GM19043 (cell line): ENCODE measurements around the gene MRGPRX1.
"Not testable (repeated sequence)": the region's sequence is repeated elsewhere in the genome, so short reads cannot be mapped to it uniquely, and the experiment has no call there.

Experiments used
- ATAC-seq: cut with Tn5 transposase; IDR thresholded peaks from one replicate; pipeline ENCODE4 v1.9.1; 2021; ENCODE audit warnings: low read depth; ENCODE audit not compliant: unreplicated experiment

The MRGPRX1 gene

DNA sequence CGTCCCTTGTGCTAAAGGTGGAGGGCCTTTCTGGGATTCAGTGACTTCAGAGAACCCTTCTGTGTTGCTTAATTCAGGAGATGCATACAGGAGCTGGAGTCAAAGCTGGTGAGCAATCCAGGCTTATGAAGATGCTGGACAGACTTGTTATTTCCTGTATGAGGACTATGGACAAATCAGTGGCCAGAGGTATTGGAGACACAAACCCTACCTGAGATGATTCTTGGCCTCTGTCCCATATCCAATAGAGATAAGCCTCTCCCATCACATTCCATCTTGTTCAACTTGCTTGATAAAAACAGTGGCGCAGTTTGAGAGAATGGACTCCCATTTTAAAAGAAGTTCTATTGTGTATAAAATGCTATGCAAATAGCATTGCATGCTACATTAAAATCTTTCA, at the start of gene MRGPRX1:
Gene MRGPRX1 (minus strand): TSS at position 101 of the 400 bp plus-strand sequence. CDS start 4,630 bp downstream, outside the sequence.
- no peak for ATAC-seq

DNA sequence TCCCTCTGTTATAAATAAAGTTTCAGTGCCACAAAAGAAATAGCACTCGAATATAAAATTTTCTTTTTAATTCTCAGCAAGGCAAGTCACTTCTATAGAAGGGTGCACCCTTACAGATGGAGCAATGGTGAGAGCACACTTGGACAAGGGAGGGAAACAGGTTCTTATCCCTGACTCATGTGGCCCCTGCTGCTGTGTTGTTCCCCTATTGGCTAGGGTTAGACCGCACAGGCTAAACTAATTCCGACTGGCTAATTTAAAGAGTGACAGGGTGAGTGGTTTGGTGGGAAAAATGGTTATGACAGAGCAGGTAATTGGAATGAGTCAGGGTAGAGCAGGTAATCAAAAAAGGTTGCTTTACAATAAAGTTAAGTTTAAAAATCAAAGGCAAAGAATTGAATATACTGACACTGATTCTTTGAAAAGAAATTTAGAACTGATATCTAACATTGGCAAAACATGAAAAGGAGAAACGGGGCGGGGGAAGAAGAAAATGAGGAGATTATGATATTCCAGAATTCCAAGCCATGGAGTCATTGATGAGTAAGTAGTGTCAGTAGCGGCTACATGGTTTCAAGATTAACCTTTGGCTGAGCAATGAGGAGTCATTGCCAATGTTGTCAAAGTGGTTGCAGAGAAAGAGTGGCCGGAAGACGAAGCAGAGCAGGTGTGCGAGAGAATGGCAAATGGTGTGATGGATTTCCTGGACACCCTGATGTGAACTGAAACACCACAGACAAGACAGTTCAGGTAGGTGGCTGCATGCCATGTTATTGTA, 48.4 kb upstream of the MRGPRX1 start:
- ATAC-seq, result no peak

DNA sequence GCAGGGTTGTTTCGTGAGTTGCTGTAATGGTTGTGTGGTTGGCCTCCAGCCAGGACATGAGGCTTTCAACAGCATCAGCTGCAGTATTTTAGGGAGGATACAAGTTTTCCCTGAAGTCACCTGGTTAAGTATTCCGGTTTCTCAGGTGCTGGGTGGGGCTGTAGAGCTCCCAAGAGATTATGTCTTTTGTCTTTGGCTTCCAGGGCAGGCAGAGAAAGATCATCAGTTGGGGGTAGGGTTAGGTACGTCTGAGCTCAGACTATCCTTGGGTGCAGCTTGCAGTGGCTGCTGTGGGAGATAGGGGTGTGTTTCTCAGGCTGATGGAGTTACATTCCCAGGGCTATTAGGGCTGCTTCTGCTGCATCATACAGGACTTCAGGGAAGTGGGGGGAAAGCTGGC, 47.5 kb upstream of the MRGPRX1 start:
- no peak for ATAC-seq

DNA sequence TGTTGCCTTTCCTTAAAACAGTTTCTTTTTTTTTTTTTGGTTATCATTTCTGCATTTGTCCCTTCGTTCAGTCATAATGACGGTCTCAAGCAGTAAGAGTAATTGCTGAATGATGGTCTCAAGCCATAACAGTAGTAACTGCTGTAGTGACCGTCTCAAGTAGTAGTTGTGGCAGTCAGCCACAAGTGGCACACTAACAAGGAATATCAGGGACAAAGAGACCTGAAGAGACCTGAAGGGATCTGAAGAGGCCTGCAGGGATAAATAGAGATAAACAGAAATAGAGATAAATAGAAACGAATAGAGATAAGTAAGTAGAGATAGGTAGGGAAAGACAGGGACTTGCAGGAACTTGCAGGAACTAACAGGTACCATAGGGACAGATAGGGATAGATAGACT, 42.7 kb upstream of the MRGPRX1 start:
- ATAC-seq, result no peak

DNA sequence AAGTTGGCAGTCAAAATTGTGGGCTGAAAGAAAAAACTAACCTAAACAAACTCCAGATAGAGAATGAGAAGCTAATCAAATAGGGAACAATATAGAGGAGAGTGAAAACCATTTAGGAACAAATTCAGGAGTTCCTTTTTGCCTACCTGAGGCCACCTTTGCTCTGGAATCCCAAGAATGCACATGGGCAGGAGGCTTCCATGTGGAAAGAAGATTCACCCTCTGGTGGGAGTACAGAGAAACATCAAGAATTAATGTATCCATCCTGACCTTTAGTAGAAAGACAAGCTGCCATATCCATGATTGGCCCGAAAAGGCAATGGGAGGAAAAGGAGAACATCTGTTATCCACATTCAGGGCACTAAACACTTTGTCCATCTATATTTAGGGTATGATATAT, 35.0 kb upstream of the MRGPRX1 start:
- ATAC-seq, result no peak

DNA sequence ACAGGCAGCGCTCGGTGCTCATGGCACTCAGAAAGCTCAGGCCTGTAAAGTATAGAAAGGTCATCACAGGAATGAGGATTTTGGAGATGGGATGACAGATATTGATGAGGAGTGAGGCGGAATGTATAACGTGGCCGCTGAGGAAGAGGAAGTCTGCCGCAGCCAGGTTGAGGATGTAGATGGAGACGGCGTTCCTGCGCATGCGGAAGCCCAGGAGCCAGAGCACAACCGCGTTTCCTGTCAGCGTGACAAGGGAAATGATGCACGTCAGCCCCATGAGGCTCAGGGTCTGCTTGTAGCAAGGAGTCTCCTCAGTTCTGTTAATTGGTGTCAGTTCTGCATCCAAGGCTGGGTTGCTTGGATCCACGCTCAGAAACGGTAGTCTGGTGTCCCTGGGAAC, 33.1 kb upstream of the MRGPRX1 start:
- ATAC-seq, result no peak

DNA sequence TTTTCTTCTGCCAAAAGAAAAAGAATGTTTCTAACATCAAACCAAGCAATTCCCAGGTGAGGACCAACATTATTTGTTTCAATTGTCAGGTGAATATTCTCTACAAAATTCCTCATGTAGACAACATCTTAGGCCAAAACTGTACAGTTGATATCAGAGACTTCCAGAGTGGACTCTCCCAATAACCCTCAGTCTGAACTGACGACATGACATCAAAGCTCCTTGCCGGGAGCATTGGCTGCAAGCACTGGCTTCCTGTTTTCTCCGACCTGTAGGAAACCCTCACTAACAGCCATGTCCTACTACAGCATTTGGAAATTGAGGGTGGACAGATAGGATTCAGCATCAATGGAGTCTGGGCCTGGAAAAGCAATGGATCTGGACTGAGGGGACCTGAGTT, 30.5 kb upstream of the MRGPRX1 start:
- no peak for ATAC-seq

DNA sequence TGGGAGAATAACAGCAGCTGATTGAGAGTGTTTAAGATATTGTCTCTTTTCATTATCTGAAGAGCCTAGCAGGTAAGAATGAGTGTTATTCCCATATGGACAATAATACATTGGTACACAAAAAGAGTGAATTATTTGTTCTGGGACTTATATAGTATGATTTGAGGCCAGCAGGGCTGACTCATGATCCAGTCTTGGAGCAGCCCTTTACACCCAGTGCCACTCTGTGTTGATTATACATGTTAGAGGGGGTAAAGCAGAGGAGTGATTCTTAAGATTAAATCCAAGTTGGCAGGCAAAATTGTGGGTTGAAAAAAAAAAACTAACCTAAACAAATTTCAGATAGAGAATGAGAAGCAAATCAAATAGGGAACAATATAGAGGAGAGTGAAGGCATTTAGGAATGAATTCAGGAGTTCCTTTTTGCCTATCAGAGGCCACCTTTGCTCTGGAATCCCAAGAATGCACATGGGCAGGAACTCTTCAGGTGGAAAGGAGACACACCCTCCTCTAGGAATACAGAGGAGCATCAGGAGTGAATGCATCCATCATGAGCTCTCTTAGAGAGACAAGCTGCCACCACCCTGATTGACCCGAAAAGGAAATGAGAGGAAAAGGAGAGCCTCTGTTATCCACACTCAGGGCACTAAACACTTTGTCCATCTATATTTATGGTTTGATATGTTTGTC, 19.2 kb upstream of the MRGPRX1 start:
- no peak for ATAC-seq

DNA sequence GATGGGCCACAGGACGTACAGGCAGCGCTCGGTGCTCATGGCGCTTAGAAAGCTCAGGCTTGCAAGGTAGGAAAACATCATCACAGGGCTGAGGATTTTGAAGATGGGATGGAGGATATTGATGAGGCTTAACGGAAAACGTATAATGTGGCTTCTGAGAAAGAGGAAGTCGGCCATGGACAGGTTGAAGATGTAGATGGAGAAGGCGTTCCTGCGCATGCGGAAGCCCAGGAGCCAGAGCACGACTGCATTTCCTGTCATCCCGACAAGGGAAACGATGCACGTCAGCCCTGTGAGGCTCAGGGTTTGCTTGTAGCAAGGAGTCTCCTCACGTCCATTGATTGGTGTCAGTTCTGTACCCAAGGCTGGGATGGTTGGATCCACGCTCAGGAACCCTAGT, 17.4 kb upstream of the MRGPRX1 start:
- ATAC-seq, result no peak

DNA sequence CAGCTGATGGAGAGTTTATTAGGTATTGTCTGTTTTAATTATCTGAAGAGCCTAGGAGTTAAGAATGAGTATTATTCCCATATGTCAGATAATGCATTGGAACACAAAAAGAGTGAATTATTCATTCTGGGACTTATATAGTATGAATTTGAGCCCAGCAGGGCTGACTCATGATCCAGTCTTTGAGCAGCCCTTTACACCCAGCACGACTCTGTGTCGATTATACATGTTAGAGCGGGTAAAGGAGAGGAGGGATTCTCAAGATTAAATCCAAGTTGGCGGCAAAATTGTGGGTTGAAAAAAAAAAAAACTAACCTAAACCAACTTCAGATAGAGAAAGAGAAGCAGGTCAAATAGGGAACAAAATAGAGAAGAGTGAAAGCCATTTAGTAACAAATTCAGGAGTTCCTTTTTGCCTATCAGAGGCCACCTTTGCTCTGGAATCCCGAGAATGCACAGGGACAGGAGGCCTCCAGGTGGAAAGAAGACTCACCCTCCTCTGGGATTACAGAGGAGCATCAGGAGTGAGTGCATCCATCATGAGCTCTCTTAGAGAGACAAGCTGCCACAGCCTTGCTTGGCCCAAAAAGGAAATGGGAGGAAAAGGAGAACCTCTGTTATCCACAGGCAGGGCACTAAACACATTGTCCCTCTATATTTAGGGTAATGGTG, 3.1 kb downstream of the MRGPRX1 start:
- ATAC-seq, result no peak

DNA sequence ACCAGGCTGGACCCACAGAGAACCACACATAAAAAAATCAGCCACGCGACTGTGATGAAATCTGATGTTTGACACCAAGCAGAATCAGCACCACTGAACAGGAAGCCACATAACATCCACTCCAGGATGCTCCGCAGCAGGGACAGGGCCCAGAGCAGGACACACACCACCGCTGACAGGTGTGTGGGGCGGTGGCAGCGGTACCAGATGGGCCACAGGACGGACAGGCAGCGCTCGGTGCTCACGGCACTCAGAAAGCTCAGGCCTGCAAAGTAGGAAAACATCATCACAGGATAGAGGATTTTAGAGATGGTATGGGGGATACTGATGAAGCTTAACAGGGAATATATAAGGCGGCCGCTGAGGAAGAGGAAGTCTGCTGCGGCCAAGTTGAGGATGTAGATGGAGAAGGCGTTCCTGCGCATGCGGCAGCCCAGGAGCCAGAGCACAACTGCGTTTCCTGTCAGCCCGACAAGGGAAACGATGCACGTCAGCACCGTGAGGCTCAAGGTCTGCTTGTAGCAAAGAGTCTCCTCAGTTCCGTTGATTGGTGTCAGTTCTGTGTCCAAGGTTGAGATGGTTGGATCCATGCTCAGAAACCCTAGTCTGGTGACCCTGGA, 4.9 kb downstream of the MRGPRX1 start:
- no peak for ATAC-seq

DNA sequence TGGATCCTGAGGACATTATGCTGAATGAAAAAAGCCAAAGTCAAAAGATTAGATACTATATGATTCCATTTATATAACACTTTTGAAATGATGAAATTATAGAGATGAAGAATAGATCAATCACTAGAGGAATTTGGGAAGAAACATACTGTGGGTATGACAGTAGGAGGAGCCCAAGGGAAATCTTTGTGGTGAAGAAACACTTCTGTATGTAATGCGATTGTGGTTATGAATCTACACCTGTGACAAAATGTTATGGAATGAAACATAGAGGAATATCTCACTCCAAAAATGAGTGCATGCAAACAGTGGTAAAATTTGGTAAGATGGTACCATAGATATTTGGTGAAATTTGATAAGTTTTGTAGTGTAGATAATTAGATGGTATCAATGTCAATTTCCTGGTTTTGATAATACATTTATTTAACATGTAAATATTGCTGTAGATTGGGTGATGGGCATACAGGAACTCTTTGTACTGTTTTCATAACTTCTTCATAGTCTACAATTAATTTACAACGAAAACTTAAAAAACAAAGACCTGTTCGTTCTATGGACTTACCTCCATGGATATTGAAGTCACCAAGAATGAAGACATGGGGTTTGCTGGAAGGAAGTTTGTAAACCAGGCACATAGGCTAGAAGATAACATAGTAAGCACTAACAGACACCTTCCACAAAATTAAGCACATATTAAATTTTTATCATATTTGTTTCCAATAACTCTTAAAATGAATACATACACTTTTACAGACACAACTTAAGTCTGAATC, 11.5 kb downstream of the MRGPRX1 start:
- no peak for ATAC-seq

DNA sequence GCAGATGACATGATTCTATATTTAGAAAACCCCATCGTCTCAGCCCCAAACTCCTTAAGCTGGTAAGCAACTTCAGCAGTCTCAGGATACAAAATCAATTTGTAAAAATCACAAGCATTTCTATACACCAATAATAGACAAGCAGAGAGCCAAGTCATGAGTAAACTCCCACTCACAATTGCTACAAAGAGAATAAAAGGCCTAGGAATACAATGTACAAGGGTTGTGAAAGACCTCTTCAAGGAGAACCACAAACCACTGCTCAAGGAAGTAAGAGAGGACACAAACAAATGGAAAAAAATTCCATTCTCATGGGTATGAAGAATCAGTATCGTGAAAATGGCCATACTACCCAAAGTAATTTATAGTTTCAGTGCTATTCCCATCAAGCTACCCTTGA, 13.8 kb downstream of the MRGPRX1 start:
- ATAC-seq, result not testable (repeated sequence)

DNA sequence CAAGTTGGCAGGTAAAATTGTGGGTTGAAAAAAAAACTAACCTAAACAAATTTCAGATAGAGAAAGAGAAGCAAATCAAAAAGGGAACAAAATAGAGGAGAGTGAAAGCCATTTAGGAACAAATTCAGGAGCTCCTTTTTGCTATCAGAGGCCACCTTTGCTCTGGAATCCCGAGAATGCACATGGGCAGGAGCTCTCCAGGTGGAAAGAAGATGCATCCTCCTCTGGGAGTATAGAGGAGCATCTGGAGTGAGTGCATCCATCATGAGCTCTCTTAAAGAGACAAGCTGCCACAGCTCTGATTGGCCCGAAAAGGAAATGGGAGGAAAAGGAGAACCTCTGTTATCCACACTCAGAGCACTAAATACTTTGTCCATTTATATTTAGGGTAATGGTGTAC, 26.3 kb downstream of the MRGPRX1 start:
- no peak for ATAC-seq

DNA sequence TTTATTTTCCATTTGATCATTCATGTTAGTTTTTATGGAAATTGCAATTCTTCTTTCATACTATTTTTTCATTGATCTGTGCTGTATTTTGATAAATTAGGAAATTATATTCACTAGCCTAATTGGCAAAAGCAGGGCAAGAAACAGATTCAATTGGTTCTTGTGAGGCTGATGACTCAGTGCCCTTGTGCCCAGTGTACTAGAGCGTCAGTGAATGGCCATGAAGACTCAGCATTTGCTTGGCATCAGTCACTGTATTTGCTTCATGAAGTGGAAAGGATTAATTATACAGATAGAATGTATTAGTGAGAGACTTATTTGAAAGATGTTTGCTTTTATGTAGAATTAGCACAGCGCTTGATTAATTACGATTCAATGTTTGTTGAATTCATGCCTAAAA, 31.8 kb downstream of the MRGPRX1 start:
- no peak for ATAC-seq

DNA sequence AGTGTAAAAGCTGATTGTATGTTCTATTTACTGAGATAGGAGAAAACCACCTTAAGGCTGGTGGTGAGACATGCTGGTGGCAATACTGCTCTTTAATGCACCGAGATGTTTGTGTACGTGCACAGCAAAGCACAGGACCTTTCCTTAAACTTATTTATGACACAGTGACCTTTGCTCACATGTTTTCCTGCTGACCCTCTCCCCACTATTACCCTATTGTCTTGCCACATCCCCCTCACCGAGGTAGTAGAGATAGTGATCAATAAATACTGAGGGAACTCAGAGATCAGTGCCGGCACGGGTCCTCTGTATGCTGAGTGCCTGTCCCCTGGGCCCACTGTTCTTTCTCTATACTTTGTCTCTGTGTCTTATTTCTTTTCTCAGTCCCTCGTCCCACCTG, 38.6 kb downstream of the MRGPRX1 start:
- not testable (repeated sequence) for ATAC-seq

DNA sequence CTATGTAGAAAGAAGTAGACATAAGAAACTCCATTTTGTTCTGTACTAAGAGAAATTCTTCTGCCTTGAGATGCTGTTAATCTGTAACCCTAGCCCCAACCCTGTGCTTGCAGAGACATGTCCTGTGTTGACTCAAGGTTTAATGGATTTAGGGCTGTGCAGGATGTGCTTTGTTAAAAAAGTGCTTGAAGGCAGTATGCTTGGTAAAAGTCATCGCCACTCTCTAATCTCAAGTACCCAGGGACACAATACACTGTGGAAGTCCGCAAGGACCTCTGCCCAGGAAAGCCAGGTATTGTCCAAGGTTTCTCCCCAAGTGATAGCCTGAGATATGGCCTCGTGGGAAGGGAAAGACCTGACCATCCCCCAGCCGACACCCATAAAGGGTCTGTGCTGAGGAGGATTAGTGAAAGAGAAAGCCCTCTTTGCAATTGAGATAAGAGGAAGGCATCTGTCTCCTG, 39.0 kb downstream of the MRGPRX1 start:
- not testable (repeated sequence) for ATAC-seq

DNA sequence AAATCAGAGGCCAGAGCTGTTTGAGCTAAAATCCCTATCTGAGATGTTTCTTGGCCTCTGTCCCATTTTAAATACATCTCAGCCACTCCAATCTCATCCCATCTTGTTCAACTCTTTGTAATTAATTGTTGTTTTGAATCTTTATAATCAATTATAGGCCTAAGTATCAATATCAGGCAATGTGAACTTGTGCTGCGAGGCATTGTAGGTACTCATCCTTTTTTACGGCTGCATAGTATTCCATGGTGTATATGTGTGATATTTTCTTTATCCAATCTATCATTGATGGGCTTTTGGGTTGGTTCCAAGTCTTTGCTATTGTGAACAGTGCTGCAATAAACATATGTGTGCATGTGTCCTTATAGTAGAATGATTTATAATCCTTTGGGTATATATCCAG, 47.5 kb downstream of the MRGPRX1 start:
- not testable (repeated sequence) for ATAC-seq

DNA sequence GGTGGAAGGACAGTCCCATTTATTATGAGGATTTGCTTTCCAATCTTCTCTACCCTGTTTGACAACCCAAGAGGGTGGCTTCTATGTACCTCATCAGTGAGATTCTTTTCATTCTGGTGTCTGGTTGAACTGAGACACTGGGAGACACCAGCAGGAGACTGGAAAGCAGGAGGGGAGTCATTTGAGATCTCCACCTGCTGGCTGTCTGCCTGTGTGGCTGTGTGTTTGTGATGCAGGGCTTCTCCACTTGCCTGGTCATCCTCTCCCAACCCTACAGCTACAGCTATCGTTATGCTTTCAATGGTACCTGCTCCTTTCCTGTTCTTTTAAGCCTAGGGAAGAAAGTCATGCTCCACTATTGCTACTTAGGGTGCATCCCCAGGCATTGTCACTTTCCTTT, 48.6 kb downstream of the MRGPRX1 start:
- ATAC-seq, result no peak
